Astrocyte of the cerebellum (primary cell): Measurements from ENCODE around the gene OR1M1.

Experiments used
- DNase-seq: peaks from one replicate; pipeline ENCODE4 v3.0.0-alpha.2; 2011; ENCODE audit warnings: low read depth
- H3K4me3 ChIP-seq: 2 replicates; pipeline ENCODE4 v1.5.1; 2011; ENCODE audit warnings: mild to moderate bottlenecking, low read depth, low read length, moderate library complexity
- CTCF ChIP-seq: IDR thresholded peaks from 2 replicates; pipeline ENCODE4 v1.5.1; 2012; ENCODE audit warnings: low read length, low read depth, moderate library complexity, mild to moderate bottlenecking; ENCODE audit errors: missing control alignments
- in situ Hi-C: cut with HindIII; loops from 2 replicates; pipeline ENCODE4 v1.10.0; 2017; ENCODE audit warnings: low sequenced_read_pairs

OR1M1 gene

GRCh38 chr19:9140159-9140874 lies 53.5 kb downstream of the OR1M1 start, which contains the start of gene ZNF317:
ZNF317 (plus strand) TSS chr19:9140397; CDS start chr19:9156017, 15,620 bp downstream.
- H3K4me3 ChIP-seq = peak within 1 kb of the TSS; percentile 65
- in situ Hi-C loops = no loop called here
- TF ChIP-seq CTCF = no peak
- DNase-seq = peak; percentile 86

- in situ Hi-C loops = no loop called here
- no peak for DNase-seq
- no peak for TF ChIP-seq CTCF
- H3K4me3 ChIP-seq = no peak overlapping the region
Measured at GRCh38 chr19:9144920-9145319, 58.1 kb downstream of the OR1M1 start.
